GM23338 (cell line): Measurements from ENCODE around the gene SARS1. TPM values are rescaled to one million over a fixed set of nuclear protein-coding genes. Genes with fewer than 3 reads are reported as not detected.

Source experiments
- ATAC-seq: fragments of 200-7000 bp; cut with Tn5 transposase; 3 replicates; pipeline ENCODE4 v1.9.1; 2020
- DNase-seq: peaks from one replicate; pipeline ENCODE4 v3.0.0-alpha.2; 2015; ENCODE audit warnings: low spot score
- H2AFZ ChIP-seq: fragments of 200-600 bp; sonication (generic); 2 replicates; pipeline ENCODE4 v1.8.0; 2016; ENCODE audit warnings: antibody characterized with exemption, mild to moderate bottlenecking, moderate library complexity
- H3F3A ChIP-seq: fragments of 200-600 bp; sonication (generic); replicated peaks from 2 replicates; pipeline ENCODE4 v1.8.0; 2017; ENCODE audit warnings: antibody characterized with exemption, mixed run types, low read depth
- H3K27ac ChIP-seq: fragments of 200-600 bp; sonication (generic); 2 replicates; pipeline ENCODE4 v1.6.1; 2016; ENCODE audit warnings: low read depth
- H3K27me3 ChIP-seq: fragments of 200-600 bp; sonication (generic); 2 replicates; pipeline ENCODE4 v1.8.0; 2016; ENCODE audit warnings: mild to moderate bottlenecking, mixed run types, moderate library complexity; ENCODE audit not compliant: insufficient read depth
- H3K36me3 ChIP-seq: fragments of 200-600 bp; sonication (generic); 2 replicates; pipeline ENCODE4 v1.8.0; 2016; ENCODE audit warnings: mild to moderate bottlenecking; ENCODE audit not compliant: insufficient read depth
- H3K4me1 ChIP-seq: fragments of 200-600 bp; sonication (generic); 2 replicates; pipeline ENCODE4 v1.8.0; 2016; ENCODE audit warnings: mild to moderate bottlenecking, moderate library complexity; ENCODE audit not compliant: insufficient read depth
- H3K4me2 ChIP-seq: fragments of 200-600 bp; sonication (generic); 2 replicates; pipeline ENCODE4 v1.7.1; 2017; ENCODE audit warnings: mixed run types
- H3K4me3 ChIP-seq: fragments of 200-600 bp; sonication (generic); 2 replicates; pipeline ENCODE4 v1.6.1; 2016; ENCODE audit warnings: mixed run types
- H3K79me2 ChIP-seq: fragments of 200-600 bp; sonication (generic); replicated peaks from 2 replicates; pipeline ENCODE4 v1.8.0; 2017; ENCODE audit warnings: mild to moderate bottlenecking; ENCODE audit not compliant: insufficient read depth
- H3K9me2 ChIP-seq: fragments of 200-600 bp; sonication (generic); 2 replicates; pipeline ENCODE4 v1.8.0; 2017; ENCODE audit not compliant: insufficient read depth
- H4K20me1 ChIP-seq: fragments of 200-600 bp; sonication (generic); replicated peaks from 2 replicates; pipeline ENCODE4 v1.8.0; 2017; ENCODE audit warnings: mild to moderate bottlenecking; ENCODE audit not compliant: insufficient read depth
- H3K27ac Mint-ChIP-seq: 2 replicates; pipeline ENCODE4 v1.8.0; 2020; ENCODE audit warnings: inconsistent platforms, mild to moderate bottlenecking, moderate library complexity, mixed read lengths
- H3K27me3 Mint-ChIP-seq: 3 replicates; pipeline ENCODE4 v1.8.0; 2022; ENCODE audit warnings: low read depth, mild to moderate bottlenecking, moderate library complexity, mixed read lengths, inconsistent platforms; ENCODE audit not compliant: insufficient read depth, poor library complexity
- H3K36me3 Mint-ChIP-seq: 3 replicates; pipeline ENCODE4 v1.8.0; 2021; ENCODE audit warnings: low read depth, mild to moderate bottlenecking, inconsistent platforms, moderate library complexity, mixed read lengths
- H3K4me1 Mint-ChIP-seq: 3 replicates; pipeline ENCODE4 v1.8.0; 2020; ENCODE audit warnings: mild to moderate bottlenecking, inconsistent platforms, mixed read lengths
- H3K4me3 Mint-ChIP-seq: 3 replicates; pipeline ENCODE4 v1.8.0; 2021; ENCODE audit warnings: moderate library complexity, mild to moderate bottlenecking, inconsistent platforms, mixed read lengths
- H3K9me3 Mint-ChIP-seq: 3 replicates; pipeline ENCODE4 v1.8.0; 2020; ENCODE audit warnings: moderate library complexity, mild to moderate bottlenecking, inconsistent platforms, mixed read lengths
- CREB1 ChIP-seq: fragments of 250-450 bp; sonication (Bioruptor Pico); IDR thresholded peaks from 2 replicates; pipeline ENCODE4 v1.5.0; 2020; ENCODE audit warnings: low read depth, mild to moderate bottlenecking, moderate library complexity
- CTCF ChIP-seq, 2 experiments: fragments of 200-600 bp in 1 of 2; sonication (generic) in 1 of 2; conservative IDR thresholded peaks; 2 replicates each; pipeline versions ENCODE4 v1.5.1 to v1.6.1; 2016 to 2017; ENCODE audit warnings: antibody characterized with exemption in 2 of 2, low read depth in 2 of 2, mild to moderate bottlenecking in 2 of 2, moderate library complexity in 1 of 2
- ETS1 ChIP-seq: IDR thresholded peaks from 2 replicates; pipeline ENCODE4 v1.6.1; 2016; ENCODE audit warnings: antibody characterized with exemption
- EZH2 ChIP-seq: fragments of 200-600 bp; sonication (generic); IDR thresholded peaks from one replicate; pipeline ENCODE4 v1.8.0; 2017; ENCODE audit warnings: antibody characterized with exemption, mild to moderate bottlenecking, low read depth; ENCODE audit not compliant: unreplicated experiment
- EZH2phosphoT487 ChIP-seq: fragments of 200-600 bp; sonication (generic); IDR thresholded peaks from one replicate; pipeline ENCODE4 v1.8.1; 2018; ENCODE audit warnings: antibody characterized with exemption; ENCODE audit not compliant: unreplicated experiment
- JUNB ChIP-seq: IDR thresholded peaks from one replicate; pipeline ENCODE4 v1.6.1; 2016; ENCODE audit warnings: antibody characterized with exemption; ENCODE audit not compliant: unreplicated experiment
- NANOG ChIP-seq: IDR thresholded peaks from 2 replicates; pipeline ENCODE4 v1.6.1; 2016; ENCODE audit warnings: antibody characterized with exemption, borderline replicate concordance
- POLR2AphosphoS5 ChIP-seq: IDR thresholded peaks from 2 replicates; pipeline ENCODE4 v1.6.1; 2016; ENCODE audit warnings: antibody characterized with exemption, low read depth
- STAT1 ChIP-seq: IDR thresholded peaks from one replicate; pipeline ENCODE4 v1.6.1; 2016; ENCODE audit warnings: antibody characterized with exemption; ENCODE audit not compliant: unreplicated experiment
- ZNF114 ChIP-seq: fragments of 250-450 bp; sonication (Bioruptor Pico); IDR thresholded peaks from 2 replicates; pipeline ENCODE4 v1.5.0; 2020; ENCODE audit warnings: mild to moderate bottlenecking, moderate library complexity
- ZNF331 ChIP-seq: fragments of 250-450 bp; sonication (Bioruptor Pico); IDR thresholded peaks from 2 replicates; pipeline ENCODE4 v1.5.0; 2020; ENCODE audit warnings: low read depth, mild to moderate bottlenecking, moderate library complexity
- ZNF462 ChIP-seq: fragments of 250-450 bp; sonication (Bioruptor Pico); IDR thresholded peaks from 2 replicates; pipeline ENCODE4 v1.5.0; 2020; ENCODE audit warnings: mild to moderate bottlenecking, moderate library complexity
- polyA plus RNA-seq: library from polyadenylated mRNA; unstranded; fragments of >200 nt; fragmentation: Nextera tagmentation; extraction: Ambion mirVana; gene quantifications from 2 replicates; pipeline ENCODE4 v1.2.1, GENCODE V29; 2016
- total RNA-seq: library from RNA; depleted of rRNA; stranded (reverse); fragments of >200 nt; shearing (Covaris generic); gene quantifications from 2 replicates; pipeline ENCODE4 v1.2.3, GENCODE V29; 2014

Gene SARS1
- total and polyA plus RNA-seq, 2 experiments from 2014 or later, result 141 to 166 TPM

GRCh38 chr1:109210058-109210457 is 3.7 kb upstream of the SARS1 start (continued):
- TF ChIP-seq EZH2, result no peak
- no peak for TF ChIP-seq CREB1 (CRISPR knock-in tag)
- no peak for TF ChIP-seq NANOG
- no peak for TF ChIP-seq STAT1

GRCh38 chr1:109213345-109213823 is 334 bp upstream of the SARS1 start:
- peak overlapping the region; percentile 78 for H3K4me3 ChIP-seq
- no peaks in the 10 kb centered on the region for H3K27me3 ChIP-seq
- no peaks in the 10 kb centered on the region for H3K9me2 ChIP-seq
- 0 out of 2 replicates have a peak, but pooled peaks cover 3% of the 10 kb centered on the region for H3F3A ChIP-seq
- ATAC-seq (peak; percentile 31), DNase-seq (no peak)
- Mint-ChIP-seq H3K27ac (no peak overlapping the region), H3K36me3 (peaks cover 34% of the 10 kb centered on the region), H3K27me3 (no peaks in the 10 kb centered on the region), H3K4me1 (peaks cover 19% of the 10 kb centered on the region), H3K9me3 (0 out of 3 replicates have a peak, but pooled peaks cover under 1% of the 10 kb centered on the region), H3K4me3 (peak overlapping the region; percentile 88)
- peaks cover 13% of the 10 kb centered on the region for H3K4me1 ChIP-seq
- no peaks in the 10 kb centered on the region for H3K36me3 ChIP-seq
- peaks cover 44% of the 10 kb centered on the region for H3K79me2 ChIP-seq
- H3K4me2 ChIP-seq, result peak overlapping the region; percentile 63
- peak overlapping the region; percentile 36; the same call in 1 of the 2 replicates for H3K27ac ChIP-seq
- peak overlapping the region; percentile 85; the same call in 1 of the 2 replicates for H2AFZ ChIP-seq
- H4K20me1 ChIP-seq, result peaks cover 12% of the 10 kb centered on the region
- TF ChIP-seq EZH2phosphoT487 (no peak), ETS1 (no peak), EZH2 (no peak), CREB1 (CRISPR knock-in tag) (no peak), ZNF114 (no peak), STAT1 (no peak), JUNB (no peak), POLR2AphosphoS5 (no peak), NANOG (no peak), ZNF462 (CRISPR knock-in tag) (no peak), ZNF331 (no peak), CTCF (conservative IDR thresholded peaks at IDR 0.05; ENCODE audit: low read depth in 2 of 2) (no peak)
